Erythroblast (primary cell): ENCODE measurements around the gene ALPP.
"Not testable (repeated sequence)": the region's sequence is repeated elsewhere in the genome, so short reads cannot be mapped to it uniquely, and the experiment has no call there.

ENCODE experiments used
- DNase-seq, 2 experiments: peaks; one replicate each; lab custom pipeline; 2025; lab: John Stamatoyannopoulos, UW
- GATA1 ChIP-seq: IDR thresholded peaks from 2 replicates; pipeline ENCODE4 v1.6.1; 2011; ENCODE audit warnings: low read depth, mild to moderate bottlenecking, control low read depth, low read length, moderate library complexity
- POLR2A ChIP-seq: IDR thresholded peaks from 2 replicates; pipeline ENCODE4 v1.6.1; 2011; ENCODE audit warnings: mild to moderate bottlenecking, low read length

Gene ALPP

GRCh38 chr2:232406556-232407310 lies 28.2 kb downstream of the ALPP start, which contains the start of gene ALPG:
TSS of gene ALPG (plus strand) at chr2:232406844. CDS start at chr2:232406895, 51 bp downstream.
- DNase-seq, result no peak
- TF ChIP-seq GATA1 (no peak), POLR2A (no peak)

- not testable (repeated sequence) for DNase-seq
Observed at GRCh38 chr2:232407428-232408150, 29.0 kb downstream of the ALPP start.

- not testable (repeated sequence) for DNase-seq
Observed at GRCh38 chr2:232408269-232408668, 29.7 kb downstream of the ALPP start.

- not testable (repeated sequence) for DNase-seq
Observed at GRCh38 chr2:232409617-232410016, 31.1 kb downstream of the ALPP start.

DNA sequence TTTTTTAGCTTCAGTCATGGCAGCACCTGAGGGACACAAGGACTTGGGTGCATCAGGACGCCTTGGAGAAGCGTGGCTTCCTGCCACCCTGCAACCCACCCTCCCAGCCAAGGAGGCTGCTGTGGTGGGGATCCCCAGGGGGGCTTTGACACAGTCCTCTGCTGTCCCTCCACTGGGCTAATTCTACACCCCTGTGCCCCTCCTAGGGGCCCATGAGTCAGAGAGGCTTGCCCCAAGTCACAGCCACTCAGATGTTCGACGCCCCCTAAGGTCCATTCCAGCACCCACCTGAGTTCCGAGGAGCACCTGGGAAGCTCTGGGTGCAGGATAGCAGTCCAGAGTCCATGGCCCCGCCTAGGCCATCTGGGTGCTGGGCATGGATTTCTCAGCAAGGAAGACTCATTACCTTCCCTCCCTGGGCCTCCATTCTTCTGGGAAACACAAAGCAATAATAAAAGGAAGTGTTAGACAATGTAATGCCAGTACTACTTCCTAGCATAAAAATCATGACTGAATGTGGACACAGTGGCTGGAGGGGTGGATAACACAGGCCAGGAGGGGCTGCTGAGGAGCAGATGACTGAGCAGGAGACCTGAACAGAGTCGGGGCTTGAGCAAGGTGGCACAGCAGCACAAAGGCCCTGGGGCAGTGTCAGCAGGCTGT lies 31.8 kb downstream of the ALPP start:
- TF ChIP-seq POLR2A (no peak), GATA1 (no peak)
- DNase-seq, result no peak

DNA sequence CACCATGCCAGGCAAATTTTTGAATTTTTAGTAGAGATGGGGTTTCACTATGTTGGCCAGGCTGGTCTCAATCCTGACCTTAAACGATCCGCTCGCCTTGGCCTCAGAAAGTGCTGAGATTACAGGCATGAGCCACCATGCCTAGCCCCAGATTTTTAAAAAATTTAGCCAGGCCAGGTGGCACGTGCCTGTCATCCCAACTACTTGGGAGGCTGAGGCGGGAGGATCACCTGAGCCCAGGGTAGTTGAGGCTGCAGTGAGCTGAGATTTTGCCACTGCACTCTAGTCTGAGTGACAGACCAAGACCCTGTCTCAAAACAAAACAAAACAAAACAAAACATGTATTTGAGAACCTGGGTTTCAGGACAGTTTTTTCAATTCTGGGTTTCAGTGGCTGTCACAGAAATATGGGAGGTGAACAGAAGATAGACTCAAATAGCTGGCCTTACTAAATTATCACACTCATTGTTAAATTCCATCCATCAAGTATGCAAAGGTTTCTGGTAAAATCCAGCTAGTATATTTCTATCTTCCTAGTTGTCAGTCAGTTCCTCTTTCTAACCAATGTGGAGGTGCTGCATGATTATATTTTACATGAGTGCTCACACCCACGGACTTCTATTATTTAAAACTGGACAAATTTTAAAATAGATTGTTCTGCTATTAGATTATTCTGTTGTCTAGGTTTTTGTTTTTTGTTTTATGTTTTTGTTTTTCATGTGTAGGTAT lies 33.5 kb downstream of the ALPP start:
- TF ChIP-seq GATA1 (no peak), POLR2A (no peak)
- DNase-seq, result no peak

DNA sequence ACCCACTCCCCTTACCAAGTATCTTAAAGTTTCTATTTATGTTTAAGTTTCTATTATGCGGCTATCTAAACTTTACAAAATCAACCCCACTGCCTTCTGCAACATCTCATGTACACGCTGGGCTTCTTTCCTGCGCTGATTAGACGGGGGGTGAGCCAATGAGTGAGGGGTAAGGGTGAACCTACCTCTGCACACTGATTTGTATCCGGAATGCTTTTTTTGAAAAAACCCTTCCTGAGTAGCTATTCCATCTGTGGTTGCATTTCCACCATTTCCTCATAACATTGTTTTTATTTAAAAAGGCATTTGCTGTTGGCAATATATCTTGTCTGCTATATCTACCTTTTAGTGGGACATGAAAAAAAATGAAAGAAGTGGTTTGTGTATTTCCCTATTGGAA lies 34.4 kb downstream of the ALPP start:
- DNase-seq, result no peak
- TF ChIP-seq POLR2A, result no peak
- TF ChIP-seq GATA1, result no peak

GRCh38 chr2:232415138-232415690 lies 36.7 kb downstream of the ALPP start:
- TF ChIP-seq GATA1, result no peak
- DNase-seq, result no peak

DNA sequence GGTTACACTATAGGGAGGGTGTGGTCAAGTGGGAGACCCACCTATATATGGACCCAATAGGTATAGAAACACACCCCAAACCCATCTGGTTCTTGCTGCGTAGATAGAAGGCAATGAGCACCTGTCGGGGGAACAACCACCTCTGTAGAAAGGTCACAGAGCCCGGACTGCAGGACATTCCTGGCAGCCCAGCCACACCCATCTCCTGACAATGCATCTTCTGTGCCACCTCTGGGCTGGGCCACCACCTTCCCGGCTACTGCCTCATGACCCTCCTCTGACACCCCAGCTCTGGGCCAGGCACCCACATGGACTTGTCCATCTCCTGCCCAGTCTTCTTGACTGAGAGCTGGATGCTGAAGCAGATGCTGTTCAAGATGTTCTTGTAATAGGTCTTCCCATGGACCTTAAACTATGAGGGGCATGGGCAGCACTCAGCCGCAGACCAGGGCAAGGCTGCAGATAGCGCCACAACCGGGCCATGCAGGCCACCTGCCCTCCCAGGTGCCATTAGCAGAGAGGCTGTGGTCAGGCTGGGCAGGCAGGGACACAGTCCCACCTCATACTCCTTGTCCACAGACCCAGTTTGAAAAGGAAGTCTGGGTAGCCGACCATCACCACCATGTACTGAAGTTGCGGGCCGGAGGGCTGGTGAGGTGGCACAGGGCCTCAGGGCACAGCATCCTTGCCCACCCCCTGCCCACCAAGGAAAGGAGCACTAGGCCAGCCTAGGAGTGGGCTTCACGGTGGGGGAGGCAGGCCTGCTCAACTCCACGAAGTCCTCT lies 37.4 kb downstream of the ALPP start:
- no peak for DNase-seq
- no peak for TF ChIP-seq GATA1

DNA sequence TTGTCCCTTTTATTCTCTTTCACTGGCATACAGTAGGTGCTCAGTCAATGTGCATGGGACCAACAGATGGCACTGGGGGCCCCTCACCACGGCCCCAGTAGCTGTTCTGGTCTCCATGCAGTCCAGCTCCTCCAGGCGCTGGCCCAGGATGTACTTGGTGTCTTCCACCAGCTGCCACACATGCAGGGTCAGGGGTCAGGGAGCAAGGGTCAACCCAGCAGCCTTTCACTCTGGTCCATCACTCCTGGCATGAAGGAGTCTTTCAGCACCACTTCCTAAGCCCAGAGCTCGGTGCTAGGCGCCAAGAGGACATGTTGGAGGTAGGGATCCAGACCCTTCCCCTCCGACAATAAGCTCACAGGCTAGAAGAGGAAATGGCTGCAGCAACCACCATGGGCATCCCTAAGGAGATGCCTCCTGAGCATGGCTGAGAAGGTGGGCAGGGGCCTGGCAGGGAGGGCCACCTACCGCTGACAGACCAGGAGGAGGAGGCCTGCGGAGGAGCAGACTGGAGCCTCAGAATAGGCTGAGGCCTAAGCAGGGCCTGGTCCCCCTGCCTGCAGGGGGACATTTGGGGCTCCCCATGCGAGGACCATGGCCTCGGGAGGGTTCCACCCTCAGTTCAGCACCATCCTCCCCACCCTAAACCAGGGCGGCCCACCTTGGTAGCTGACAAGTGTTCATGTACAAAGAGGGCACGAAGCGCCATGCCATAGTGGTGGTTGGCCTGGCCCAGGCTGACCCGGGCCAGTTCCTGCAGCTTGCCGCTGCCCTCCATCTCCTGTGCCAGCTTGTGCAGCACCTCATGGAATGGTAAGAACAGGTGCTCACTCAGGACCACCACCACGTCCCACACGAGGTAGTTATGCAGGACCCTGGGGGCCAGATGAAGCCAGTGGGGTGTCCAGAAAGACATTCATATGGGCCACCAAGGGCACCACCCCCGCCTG lies 38.2 kb downstream of the ALPP start:
- DNase-seq, result no peak
- no peak for TF ChIP-seq POLR2A
- no peak for TF ChIP-seq GATA1

- TF ChIP-seq GATA1 (no peak), POLR2A (no peak)
- DNase-seq, result no peak
Observed at GRCh38 chr2:232417489-232417888, 38.9 kb downstream of the ALPP start.

GRCh38 chr2:232418056-232418455 lies 39.5 kb downstream of the ALPP start:
- no peak for DNase-seq
- TF ChIP-seq POLR2A (no peak), GATA1 (no peak)
